Measurements from ENCODE around the gene TARP.

Gene TARP

GRCh38 chr7:38273286-38273995, at the start of gene TARP:
Gene TARP (minus strand): TSS chr7:38273636.
- no peak for DNase-seq

GRCh38 chr7:38323156-38323555, 49.7 kb upstream of the TARP start:
- DNase-seq, result no peak

GRCh38 chr7:38322461-38322860, 49.0 kb upstream of the TARP start:
- DNase-seq, result no peak

- DNase-seq, result no peak
Observed at GRCh38 chr7:38321967-38322366, 48.5 kb upstream of the TARP start.

- no peak for DNase-seq
Observed at GRCh38 chr7:38321515-38321944, 48.1 kb upstream of the TARP start.

- no peak for DNase-seq
Observed at GRCh38 chr7:38321050-38321449, 47.6 kb upstream of the TARP start.

GRCh38 chr7:38319873-38320272, 46.4 kb upstream of the TARP start:
- DNase-seq, result no peak

- DNase-seq, result peak; percentile 96
Observed at GRCh38 chr7:38318803-38319416, 45.5 kb upstream of the TARP start.

- DNase-seq, result no peak
Observed at GRCh38 chr7:38318241-38318640, 44.8 kb upstream of the TARP start.

- DNase-seq, result no peak
Observed at GRCh38 chr7:38317515-38317914, 44.1 kb upstream of the TARP start.

- no peak for DNase-seq
Observed at GRCh38 chr7:38316733-38317360, 43.4 kb upstream of the TARP start.

- no peak for DNase-seq
Observed at GRCh38 chr7:38315410-38315809, 42.0 kb upstream of the TARP start.

- DNase-seq, result no peak
Observed at GRCh38 chr7:38312821-38313220, 39.4 kb upstream of the TARP start.

GRCh38 chr7:38311329-38311937, 38.0 kb upstream of the TARP start:
- DNase-seq, result no peak

GRCh38 chr7:38310591-38311101, 37.2 kb upstream of the TARP start:
- no peak for DNase-seq

GRCh38 chr7:38309555-38309954, 36.1 kb upstream of the TARP start:
- DNase-seq, result no peak

- no peak for DNase-seq
Observed at GRCh38 chr7:38308140-38308539, 34.7 kb upstream of the TARP start.

GRCh38 chr7:38307640-38308039, 34.2 kb upstream of the TARP start:
- DNase-seq, result no peak

- DNase-seq, result no peak
Observed at GRCh38 chr7:38306914-38307313, 33.5 kb upstream of the TARP start.

- no peak for DNase-seq
Observed at GRCh38 chr7:38306171-38306570, 32.7 kb upstream of the TARP start.

GRCh38 chr7:38303866-38304265, 30.4 kb upstream of the TARP start:
- DNase-seq, result no peak

GRCh38 chr7:38300175-38300574, 26.7 kb upstream of the TARP start:
- DNase-seq, result no peak

- no peak for DNase-seq
Observed at GRCh38 chr7:38299275-38299931, 26.0 kb upstream of the TARP start.
